ENCODE data around the gene EYA2. TPM values are rescaled to one million over a fixed set of nuclear protein-coding genes. Genes with fewer than 3 reads are reported as not detected.

Gene EYA2
- total RNA-seq, 1 experiment from 2014 or later, result 1.7 TPM

GRCh38 chr20:46979603-46980241 is 85.1 kb downstream of the EYA2 start:
- no peak for DNase-seq (ENCODE audit: low read depth)

DNA sequence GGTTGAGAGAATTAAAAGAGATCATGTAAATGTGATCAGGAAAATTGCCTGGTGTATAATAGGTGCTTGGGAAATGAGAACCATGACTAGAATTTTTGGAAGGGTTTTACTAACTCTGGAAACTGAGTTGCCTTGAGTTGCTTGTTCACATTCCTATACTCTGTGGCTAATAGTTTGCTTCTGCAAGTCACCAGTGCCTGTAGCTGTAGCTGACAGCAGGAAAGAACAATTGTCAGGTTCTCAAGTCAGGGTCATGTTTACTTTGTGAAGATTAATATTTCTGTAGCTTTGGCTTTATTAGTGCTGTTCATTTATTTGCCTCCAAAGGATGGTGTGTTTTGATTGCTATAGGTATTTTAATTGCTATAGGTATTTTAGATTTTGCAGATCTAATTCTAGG is 86.5 kb downstream of the EYA2 start:
- DNase-seq (ENCODE audit: low read depth), result no peak

DNA sequence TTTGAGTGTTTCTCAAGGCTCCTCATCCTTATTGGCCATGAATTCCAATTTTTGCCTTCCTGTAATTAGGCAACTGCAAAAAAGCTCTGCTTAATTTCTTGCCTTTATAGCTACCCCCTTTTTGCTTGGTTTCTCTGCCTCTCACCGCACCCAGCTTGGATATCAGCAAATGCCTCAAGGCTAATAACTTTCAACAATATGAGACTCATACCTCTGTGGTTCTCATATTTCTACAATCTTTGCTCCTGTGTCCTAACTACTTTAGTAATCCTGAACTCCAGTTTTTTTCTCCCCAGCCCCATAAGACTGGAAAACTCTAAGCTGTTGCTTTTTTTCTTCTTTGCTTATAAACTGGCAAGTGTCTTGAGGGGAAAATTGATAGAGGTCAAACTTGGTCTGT is 88.8 kb downstream of the EYA2 start:
- DNase-seq (ENCODE audit: low read depth), result no peak

GRCh38 chr20:46984405-46984804 is 89.8 kb downstream of the EYA2 start:
- no peak for DNase-seq (ENCODE audit: low read depth)

DNA sequence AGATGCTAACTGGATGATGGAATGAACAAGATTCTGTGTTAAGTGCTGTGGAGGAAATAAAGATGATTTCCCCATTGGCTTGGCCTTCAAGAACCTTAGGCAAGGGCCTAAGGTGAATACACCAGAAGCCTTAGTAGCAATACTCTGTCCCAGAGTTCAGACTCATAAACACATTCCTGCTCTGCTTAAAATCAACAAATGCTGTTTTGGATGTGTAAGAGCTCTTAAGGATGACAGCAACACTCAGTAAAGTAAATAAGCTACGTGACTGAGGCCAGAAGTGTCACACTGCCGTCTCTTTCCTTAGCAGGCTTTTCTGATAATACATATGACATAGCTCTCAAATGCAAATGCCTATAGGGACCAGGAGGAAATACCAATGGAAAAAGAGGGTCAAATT is 90.6 kb downstream of the EYA2 start:
- DNase-seq (ENCODE audit: low read depth), result no peak

DNA sequence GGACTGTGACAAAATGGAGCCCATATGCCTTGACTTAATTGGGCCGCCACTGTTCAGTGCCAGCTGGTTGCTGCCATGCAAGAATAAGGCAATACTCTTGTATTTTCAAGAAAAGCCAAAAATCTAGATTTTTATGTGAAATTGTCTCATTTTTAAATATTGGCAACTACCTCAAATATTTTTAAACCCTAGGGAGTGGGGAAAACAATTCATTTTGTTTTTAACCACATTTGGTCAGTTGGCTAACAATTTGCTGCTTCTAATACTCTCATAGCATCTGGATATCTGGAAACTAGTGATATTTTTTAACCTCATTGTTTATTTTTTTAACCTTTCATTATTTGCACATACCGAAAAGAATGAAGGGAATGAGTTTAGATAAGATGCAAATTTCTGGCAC is 91.0 kb downstream of the EYA2 start:
- DNase-seq (ENCODE audit: low read depth), result no peak

GRCh38 chr20:46987001-46987400 is 92.4 kb downstream of the EYA2 start:
- no peak for DNase-seq (ENCODE audit: low read depth)

- no peak for DNase-seq (ENCODE audit: low read depth)
These were observed 95.5 kb downstream of the EYA2 start for GRCh38 chr20:46990017-46990595.

DNA sequence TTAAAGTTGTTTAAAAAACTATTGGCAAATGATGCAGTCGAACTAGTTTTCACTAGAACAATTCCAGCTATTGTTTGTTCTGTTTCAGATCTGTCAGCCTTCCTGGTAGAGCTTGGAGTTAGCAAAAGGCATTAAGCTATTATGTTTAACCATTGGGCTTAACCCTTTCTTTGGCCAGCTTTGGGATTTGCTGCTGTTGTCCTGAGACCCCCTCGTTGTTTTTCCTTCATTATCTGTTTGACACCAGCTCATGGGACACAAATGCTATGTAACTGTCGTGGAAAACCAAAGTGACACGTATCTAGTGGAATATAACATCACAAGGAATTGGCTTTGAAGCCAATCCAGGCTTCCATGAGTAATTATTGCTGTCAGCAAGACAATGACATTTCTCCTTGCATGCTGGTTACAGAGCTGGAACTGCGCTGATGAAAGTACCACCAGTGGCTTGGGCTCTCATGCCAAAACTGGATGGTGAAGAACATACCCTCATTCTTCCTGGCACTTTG is 96.0 kb downstream of the EYA2 start:
- no peak for DNase-seq (ENCODE audit: low read depth)

DNA sequence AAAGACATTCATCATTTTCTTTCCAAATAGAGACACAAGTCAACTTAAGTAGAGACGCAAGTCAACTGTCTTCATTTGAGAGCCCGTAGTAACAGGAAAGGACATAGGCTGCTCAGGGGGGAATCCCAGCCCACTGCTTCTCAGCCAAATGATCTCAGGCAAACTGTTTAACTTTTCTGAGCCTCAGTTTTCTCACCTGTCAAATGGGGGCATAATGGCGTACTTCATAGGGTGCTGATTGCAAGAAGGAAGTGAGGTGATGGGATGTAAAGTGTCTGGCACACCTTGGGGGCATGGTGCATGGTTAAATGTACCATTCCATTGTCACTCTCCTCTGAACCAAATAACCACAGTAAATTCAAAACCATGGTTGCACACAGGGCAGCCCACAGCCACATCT is 96.5 kb downstream of the EYA2 start:
- DNase-seq (ENCODE audit: low read depth), result no peak

DNA sequence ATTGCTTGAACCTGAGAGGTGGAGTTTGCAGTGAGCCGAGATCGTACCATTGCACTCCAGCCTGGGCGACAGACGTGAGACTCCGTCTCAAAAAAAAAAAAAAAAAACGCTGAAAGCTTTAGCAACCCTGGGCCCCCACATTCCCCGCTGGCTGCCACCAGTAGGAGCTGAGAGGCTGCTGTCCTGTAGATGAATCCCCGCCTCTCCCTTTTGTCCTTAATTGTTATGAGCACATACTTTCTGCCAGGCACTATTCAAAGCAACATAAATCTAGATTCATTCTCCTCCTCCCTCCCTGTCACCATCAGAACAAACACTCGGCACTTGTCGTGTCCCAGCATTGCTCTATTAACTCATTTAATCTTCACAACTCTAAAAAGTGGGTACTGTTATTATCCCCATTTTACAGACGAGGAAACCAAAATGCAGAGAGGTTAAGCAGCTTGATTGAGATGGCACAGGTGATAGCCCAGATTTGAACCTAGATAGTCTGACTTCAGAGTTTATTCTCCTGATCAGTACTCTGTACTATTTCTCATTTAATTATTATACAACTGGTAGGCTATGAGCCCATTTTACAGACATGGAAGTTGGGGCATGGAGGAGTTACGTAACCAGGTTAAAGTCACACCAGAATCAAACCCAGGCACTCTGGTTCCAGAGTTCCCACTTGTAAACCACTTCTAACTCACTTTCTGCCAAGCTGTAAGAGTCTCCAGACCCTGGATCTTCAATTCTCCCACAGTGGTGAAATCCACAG is 97.4 kb downstream of the EYA2 start:
- DNase-seq (ENCODE audit: low read depth), result no peak

DNA sequence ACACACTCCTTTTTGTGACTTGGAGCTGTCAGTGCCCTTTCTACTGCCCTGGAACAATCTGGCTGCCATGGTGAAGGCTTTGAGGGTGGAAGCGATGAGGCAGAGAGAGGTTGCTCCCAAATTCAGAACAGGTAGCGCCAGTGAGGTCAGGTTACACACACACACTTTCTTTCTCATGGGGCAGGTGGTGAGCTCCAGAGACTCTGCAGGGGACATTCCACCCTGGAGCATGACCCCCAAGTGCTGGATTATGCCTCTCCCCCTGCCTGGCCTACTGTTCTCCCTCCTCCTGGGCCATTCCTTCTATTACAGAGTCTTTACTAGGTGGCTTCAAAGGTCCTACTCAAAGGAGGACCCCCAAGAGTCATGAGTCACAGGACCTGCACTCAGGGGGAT is 98.0 kb downstream of the EYA2 start:
- no peak for DNase-seq (ENCODE audit: low read depth)

DNA sequence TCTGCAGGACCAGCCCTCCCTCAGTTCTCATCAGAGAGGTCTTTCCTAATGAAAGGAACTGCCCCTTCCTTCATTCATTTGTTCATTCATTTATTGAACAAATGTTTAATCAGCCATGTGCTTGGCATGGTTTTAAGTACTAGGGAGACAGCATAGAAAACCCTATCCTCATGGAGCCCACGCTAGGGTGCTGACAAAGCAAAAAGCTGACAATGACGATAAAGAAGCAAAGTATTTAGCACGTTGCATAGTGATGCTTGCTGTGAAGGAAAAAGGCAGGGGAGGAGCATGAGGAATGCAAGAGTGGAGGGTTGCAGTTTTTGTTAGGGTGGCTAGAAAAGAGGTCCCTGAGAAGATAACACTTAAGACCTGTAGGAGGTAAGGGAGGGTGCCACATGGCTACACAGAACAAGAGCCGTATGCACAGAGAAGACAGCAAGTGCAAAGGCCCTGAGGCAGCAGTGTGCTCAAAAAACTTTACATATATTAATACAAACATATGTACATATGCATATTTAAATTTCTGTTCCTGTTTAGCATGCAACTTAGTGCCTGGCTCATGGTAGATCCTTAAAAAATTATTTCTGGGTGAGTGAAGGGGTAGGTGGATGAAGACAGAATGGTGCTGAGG is 98.9 kb downstream of the EYA2 start:
- no peak for DNase-seq (ENCODE audit: low read depth)

GRCh38 chr20:46994341-46994740 is 99.7 kb downstream of the EYA2 start:
- peak; percentile 17 for DNase-seq (ENCODE audit: low read depth)

GRCh38 chr20:46995561-46996142 is 101.0 kb downstream of the EYA2 start:
- no peak for DNase-seq (ENCODE audit: low read depth)

DNA sequence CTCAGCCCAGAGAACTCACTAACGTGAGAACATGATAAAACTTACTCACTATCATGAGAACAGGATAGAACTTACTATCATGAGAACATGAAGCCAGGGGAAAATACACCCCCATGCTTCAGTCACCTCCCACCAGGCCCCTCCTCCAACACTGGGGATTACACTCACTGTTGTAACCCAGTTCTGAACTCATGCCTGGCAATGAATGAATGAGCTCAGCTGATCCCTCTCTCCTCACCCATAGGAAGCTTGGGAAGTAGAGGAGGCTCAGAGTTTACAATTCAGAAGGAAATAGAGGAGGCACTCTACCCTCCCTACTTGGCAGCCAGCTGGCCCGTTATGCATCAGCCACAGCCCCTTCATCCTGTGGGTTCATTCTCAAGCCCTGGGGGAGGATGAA is 102.5 kb downstream of the EYA2 start:
- no peak for DNase-seq (ENCODE audit: low read depth)

GRCh38 chr20:46998477-46999240 is 104.0 kb downstream of the EYA2 start:
- DNase-seq (ENCODE audit: low read depth), result no peak

GRCh38 chr20:46999801-47000465 is 105.3 kb downstream of the EYA2 start:
- DNase-seq (ENCODE audit: low read depth), result no peak

- DNase-seq (ENCODE audit: low read depth), result no peak
These were observed 108.6 kb downstream of the EYA2 start for GRCh38 chr20:47003223-47003622.

DNA sequence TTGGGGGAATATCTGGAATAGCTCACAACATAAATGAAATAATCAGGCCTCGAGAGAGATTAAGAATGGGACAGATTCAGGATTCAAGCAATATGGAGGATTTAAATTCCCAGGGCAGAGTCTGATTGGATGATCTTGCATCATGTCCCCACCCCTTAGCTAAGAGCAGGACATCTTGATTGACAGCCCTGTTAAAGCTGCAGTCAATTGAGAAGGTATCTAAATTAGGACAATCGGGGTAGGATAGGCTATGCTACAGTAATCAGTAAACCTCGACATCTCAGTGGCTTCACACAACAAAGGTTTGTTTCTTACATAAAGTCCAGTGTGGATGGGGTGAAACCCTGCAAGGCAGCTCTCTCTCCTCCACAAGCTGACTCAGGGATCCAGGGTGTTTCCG is 109.5 kb downstream of the EYA2 start:
- no peak for DNase-seq (ENCODE audit: low read depth)
